Measurements from ENCODE around the gene ANTXR1. TPM values are rescaled to one million over a fixed set of nuclear protein-coding genes. Genes with fewer than 3 reads are reported as not detected.

Gene ANTXR1
- total RNA-seq, 1 experiment from 2014 or later: 37.3 TPM

DNA sequence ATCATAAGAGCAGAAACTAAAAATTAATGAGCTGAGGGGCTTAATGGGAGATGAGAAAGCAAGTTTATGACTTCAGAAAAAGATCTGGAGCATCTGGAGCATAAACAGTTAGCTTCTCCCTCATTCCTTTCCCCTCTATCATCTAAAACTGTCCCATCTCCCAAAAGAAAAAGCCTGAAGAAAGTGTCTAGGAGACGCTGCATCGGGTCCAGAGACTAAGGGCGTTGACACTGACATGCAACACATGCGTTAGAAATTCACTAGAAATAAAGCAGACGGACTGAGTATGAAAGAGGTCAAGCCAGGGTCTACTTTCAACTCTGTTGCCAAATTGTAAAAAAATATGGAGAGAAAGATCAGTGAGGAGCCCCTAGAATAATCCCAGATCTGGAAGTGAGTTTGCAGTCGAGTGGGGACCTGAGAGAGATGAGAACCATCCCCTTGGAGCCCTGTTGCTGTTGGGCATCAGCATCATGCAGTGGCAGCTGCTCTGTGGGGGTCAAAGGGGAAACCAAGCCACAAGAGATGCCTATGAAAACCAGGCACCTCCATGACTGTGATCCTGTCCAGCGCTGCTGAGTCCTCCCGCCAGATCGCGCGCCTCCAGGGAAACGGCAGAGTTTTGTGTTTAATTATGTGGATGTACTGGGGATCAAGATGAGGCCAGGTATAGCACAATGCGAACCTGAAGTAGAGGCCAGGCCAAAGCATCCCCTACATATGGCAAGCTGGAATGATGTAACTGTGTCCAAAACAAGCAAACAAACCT, 13.9 kb downstream of the ANTXR1 start:
- Histone ChIP-seq H2BK12ac (ENCODE audit: insufficient read length, low read depth, low read length) (no peak overlapping the region), H3K9ac (ENCODE audit: extremely low read depth, insufficient read length, low read length) (no peak overlapping the region), H2BK5ac (ENCODE audit: insufficient read length, low read length) (no peak overlapping the region), H2BK120ac (ENCODE audit: low read depth, low read length, poor library complexity, severe bottlenecking) (no peak overlapping the region), H2AFZ (ENCODE audit: low read length) (no peak overlapping the region), H4K91ac (ENCODE audit: insufficient read length, low read depth, low read length) (no peak overlapping the region), H3K27ac (ENCODE audit: insufficient read length, low read depth, low read length) (no peak overlapping the region), H3K4me2 (ENCODE audit: insufficient read depth, insufficient read length, low read length) (no peak overlapping the region), H3K14ac (ENCODE audit: insufficient read depth, low read length) (no peak overlapping the region), H3K4me1 (ENCODE audit: insufficient read depth, low read length) (no peaks in the 10 kb centered on the region; the same call in 1 of the 2 replicates), H3K79me2 (ENCODE audit: insufficient read depth, low read length) (peaks cover 2% of the 10 kb centered on the region; the same call in 1 of the 2 replicates), H3K79me1 (ENCODE audit: insufficient read depth, low read depth, low read length, poor library complexity, severe bottlenecking) (no peaks in the 10 kb centered on the region), H3K23ac (ENCODE audit: insufficient read length, low read depth, low read length) (no peak overlapping the region), H2BK15ac (ENCODE audit: low read depth, low read length) (no peak overlapping the region), H2AK5ac (ENCODE audit: insufficient read length, low read length) (no peak overlapping the region), H3K27me3 (ENCODE audit: insufficient read depth, low read length) (no peaks in the 10 kb centered on the region), H3T11ph (ENCODE audit: low read length) (no peak overlapping the region), H2BK20ac (ENCODE audit: low read depth, low read length, poor library complexity, severe bottlenecking) (no peak overlapping the region), H4K5ac (ENCODE audit: insufficient read length, low read depth, low read length) (no peak overlapping the region), H3K18ac (ENCODE audit: insufficient read length, low read depth, low read length) (no peak overlapping the region), H3K4ac (ENCODE audit: low read depth, low read length) (no peak overlapping the region), H4K8ac (replicated peaks; ENCODE audit: insufficient read length, low read depth, low read length) (no peak overlapping the region), H4K20me1 (ENCODE audit: control insufficient read depth, insufficient read depth, insufficient read length) (no peaks in the 10 kb centered on the region), H3K23me2 (ENCODE audit: insufficient read length, low read depth, low read length, poor library complexity, severe bottlenecking) (no peaks in the 10 kb centered on the region), H3K56ac (ENCODE audit: insufficient read length, low read depth, low read length) (no peak overlapping the region), H3K9me3 (ENCODE audit: control insufficient read depth, low read depth, low read length) (no peaks in the 10 kb centered on the region)
- no peak overlapping the region for H3K4me3 Mint-ChIP-seq
- H3K9me3 Mint-ChIP-seq: no peaks in the 10 kb centered on the region
- no peak for DNase-seq
- TF ChIP-seq CTCF (conservative IDR thresholded peaks at IDR 0.05): no peak
- H3K27ac Mint-ChIP-seq: no peak overlapping the region
- WGBS (ENCODE audit: extremely low coverage, insufficient read length, low lambda C conversion rate): no CpG with 5 or more reads among the region's 13 CpGs
- H3K36me3 Mint-ChIP-seq (ENCODE audit: insufficient read depth in 1 of 3, low read depth in 3 of 3): no peaks in the 10 kb centered on the region
- H3K27me3 Mint-ChIP-seq (ENCODE audit: low read depth): no peaks in the 10 kb centered on the region
- H3K4me1 Mint-ChIP-seq: peaks cover 6% of the 10 kb centered on the region in 2 experiments; a peak in 1 of 4 replicates
